HG03439 (cell line): ENCODE measurements around the gene RGS9BP.
"Not testable (repeated sequence)": the region's sequence is repeated elsewhere in the genome, so short reads cannot be mapped to it uniquely, and the experiment has no call there.

ENCODE experiments used
- ATAC-seq: cut with Tn5 transposase; IDR thresholded peaks from one replicate; pipeline ENCODE4 v1.9.1; 2021; ENCODE audit warnings: mild to moderate bottlenecking, moderate library complexity; ENCODE audit not compliant: unreplicated experiment

Gene RGS9BP

DNA sequence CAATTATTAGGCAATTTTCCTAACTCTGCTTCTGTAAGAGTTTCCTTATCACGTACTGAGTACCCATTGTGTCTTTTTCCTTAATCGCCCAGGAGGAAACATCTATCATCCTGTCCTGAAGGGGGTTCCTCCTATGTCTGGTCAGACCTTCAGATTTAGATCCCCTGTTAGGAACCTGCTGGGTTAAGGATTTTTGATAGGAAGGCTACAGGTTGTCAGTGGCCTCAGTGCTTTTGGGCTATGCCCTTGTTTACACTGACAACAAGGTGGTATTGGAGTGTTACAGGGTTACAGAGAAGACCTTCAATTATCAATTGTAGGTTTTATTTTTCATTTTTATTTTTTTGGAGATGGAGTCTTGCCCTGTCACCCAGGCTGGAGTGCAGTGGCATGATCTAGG lies 19.2 kb downstream of the RGS9BP start:
- not testable (repeated sequence) for ATAC-seq

DNA sequence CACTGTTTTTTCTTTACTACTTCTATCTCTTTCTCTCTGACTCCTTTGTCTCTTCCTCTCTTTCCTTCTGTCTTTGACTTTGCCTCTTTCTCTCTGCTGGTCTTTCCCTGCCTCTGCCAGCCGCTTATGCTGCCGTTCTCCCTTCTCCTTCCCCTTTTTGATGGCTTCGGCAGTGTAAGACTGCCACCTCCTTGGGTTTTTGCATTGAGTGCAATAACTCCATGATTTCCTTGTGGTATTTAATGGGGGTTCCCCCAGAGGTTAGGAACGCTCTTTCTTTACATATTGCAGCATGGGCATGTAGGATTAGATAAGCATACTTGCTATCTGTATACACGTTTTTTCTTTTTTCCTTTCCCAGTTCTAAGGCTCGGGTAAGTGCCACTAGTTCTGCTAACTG lies 19.9 kb downstream of the RGS9BP start:
- ATAC-seq: not testable (repeated sequence)

DNA sequence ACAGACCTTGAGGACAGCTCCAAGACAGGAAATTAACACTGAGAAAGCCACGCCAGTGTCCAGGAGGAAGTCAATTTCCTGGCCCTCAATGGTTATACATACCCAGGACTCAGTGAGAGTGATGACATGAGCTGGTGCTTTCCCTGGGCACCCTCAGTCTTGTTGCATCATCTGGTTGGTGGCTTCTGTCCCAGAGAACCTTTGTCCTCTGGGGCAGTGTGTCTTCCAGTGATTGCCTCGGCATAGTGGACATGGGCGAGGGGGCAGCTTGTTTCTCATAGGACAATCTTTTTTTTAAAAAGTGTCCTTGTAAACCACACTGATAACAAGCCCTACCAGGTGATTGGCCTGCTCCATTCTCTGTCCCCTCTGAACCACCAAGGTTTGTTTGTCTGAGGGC lies 21.1 kb downstream of the RGS9BP start:
- ATAC-seq: not testable (repeated sequence)

DNA sequence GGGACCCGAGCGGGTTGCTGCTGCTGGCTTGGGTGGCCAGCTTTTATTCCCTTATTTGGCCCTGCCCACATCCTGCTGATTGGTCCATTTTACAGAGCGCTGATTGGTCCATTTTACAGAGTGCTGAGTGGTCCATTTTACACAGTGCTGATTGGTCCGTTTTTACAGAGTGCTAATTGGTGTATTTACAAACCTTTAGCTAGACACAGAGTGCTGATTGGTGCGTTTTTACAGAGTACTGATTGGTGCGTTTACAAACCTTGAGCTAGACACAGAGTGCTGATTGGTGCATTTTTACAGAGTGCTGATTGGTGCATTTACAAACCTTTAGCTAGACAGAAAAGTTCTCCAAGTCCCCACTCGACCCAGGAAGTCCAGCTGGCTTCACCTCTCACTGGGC lies 24.5 kb downstream of the RGS9BP start:
- not testable (repeated sequence) for ATAC-seq

DNA sequence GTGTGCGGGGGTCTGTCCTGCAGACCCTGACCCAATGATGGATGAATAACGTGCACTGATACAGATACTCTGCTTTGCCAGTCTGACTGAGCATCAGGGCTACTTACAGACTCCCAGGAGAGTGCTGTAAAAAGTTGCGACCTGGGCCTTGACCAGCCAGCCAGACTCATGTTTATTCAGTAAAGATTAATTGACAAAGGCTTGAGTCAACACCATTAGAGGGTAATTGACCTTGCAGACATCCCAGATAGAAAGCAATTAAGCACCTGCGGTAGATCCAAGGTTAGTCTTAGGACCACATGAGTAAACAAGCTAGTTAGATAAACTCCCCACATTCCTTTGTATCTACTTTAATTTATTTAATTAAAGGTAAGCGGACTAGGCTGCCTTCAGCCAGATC lies 26.4 kb downstream of the RGS9BP start:
- ATAC-seq: no peak

DNA sequence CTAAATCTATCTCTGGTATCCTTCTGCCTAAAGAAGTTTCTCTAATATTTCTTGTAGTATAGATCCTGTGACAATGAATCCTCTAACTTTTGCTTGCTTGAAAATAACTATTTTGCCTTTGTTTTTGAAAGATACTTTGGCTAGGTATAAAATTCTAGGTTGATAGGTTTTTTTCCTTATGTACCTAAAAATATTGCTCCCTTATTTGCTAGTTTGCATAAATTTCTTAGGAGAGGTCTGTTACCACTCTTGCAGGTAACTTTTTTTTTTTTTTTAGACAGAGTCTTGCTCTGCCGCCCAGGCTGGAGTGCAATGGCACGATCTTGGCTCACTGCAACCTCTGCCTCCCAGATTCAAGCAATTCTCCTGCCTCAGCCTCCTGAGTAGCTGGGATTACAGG lies 28.4 kb downstream of the RGS9BP start:
- ATAC-seq: not testable (repeated sequence)

DNA sequence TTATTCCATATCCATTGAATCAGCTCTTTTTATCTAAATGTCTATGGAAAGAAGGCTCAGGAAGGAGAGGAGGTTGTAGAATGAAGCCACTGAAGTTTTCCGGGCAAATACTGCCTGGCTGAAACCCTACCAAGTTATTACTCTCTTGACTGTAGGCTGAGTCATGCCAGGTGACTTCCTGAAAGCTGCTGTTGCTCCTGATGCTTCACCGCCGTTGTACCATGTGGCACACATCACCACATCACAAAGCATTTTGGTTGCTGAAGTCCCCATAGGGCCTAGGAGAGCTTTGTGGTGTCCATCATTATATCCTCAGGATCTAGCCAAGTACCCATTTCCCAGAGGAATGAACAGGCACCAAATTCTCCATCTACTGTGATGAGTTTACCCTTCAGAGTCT lies 32.8 kb downstream of the RGS9BP start:
- no peak for ATAC-seq

DNA sequence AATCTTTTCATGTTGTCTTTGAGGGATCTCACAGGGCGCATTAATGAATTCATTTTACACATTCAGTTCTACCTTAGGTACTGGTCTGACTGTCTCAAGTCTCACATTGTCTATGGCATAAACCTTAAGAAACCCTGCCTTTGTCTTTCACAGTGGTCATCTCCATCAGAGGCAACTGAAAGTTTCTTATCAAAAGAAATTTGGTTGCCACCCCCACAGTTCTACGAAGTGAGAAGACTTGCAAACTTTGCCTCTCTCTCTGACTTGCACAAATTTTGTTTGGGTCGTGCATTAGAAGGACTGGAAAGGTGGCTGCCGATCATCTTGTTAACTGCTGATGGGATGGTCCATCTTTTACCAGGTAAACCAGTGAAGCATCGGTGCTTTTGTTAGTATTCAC lies 33.4 kb downstream of the RGS9BP start:
- ATAC-seq: no peak

DNA sequence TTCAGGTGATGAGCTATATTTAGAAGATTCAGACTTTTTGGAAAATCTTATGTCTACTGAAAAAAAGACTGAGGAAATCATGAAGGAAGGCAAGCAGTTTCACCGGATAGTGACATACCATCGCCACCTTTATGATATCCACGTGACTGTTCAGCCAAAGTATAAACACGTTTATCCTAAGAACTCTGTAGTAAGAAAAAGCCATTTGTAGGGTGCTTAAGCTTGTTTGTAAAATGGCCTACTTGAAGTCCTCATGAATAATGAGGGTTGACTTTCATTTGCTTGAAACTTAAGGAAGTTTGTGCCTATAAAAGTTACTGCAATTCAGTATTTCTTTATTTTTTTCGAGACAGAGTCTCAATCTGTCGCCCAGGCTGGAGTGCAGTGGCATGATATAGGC lies 36.1 kb downstream of the RGS9BP start:
- ATAC-seq: no peak

DNA sequence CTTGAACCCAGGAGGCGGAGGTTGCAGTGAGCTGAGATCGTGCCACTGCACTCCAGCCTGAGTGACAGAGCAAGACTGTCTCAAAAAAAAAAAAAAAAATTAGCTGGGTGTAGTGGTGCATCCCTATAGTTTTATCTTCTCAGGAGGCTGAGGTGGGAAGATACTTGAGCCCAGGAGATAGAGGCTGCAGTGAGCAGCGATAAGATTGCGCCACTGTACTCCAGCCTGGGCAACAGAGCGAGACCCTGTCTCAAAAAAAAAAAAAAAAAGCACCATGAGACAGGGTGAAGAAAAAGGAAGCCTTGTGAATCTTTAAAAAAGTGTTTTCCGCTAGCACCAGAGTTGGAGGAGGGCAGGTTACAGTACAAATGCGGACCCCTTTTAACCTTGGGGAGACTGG lies 40.6 kb downstream of the RGS9BP start:
- not testable (repeated sequence) for ATAC-seq

DNA sequence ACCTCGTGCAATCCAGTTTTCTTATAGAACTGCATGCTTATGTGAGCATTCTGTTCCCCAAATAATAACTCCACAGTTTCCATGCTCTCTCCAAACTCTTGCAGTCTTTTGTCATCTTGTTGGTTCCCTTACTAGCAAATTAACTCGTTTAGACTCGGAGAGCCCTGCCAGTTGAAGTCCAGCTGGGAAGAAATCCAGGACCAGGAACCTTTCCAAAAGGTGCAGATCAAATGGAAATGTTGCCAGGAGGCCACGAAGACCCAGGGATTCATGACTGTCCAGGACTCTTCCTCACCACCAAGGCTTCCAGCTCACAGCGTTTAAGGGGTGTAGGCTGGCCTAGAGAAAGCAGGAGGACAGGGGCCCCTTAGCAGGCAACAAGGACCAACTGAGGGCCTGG lies 41.8 kb downstream of the RGS9BP start:
- ATAC-seq: no peak

DNA sequence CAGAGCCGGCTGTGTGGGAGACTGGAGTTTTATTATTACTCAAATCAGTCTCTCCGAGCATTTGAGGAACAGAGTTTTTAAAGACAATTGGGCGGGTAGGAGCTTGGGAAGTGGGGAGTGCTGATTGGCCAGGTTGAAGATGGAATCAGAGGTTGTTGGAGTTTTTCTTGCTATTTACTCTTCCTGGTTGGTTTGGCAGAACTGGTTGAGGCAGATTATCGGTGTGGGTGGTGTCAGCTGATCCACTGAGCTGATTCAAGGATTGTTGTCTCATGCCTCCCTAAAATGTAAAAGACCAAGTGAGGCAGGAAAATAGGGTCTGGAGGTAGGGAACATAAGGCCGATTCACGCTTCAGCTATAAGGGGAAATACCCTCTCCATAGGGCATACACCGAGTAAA lies 42.6 kb downstream of the RGS9BP start:
- ATAC-seq: no peak

DNA sequence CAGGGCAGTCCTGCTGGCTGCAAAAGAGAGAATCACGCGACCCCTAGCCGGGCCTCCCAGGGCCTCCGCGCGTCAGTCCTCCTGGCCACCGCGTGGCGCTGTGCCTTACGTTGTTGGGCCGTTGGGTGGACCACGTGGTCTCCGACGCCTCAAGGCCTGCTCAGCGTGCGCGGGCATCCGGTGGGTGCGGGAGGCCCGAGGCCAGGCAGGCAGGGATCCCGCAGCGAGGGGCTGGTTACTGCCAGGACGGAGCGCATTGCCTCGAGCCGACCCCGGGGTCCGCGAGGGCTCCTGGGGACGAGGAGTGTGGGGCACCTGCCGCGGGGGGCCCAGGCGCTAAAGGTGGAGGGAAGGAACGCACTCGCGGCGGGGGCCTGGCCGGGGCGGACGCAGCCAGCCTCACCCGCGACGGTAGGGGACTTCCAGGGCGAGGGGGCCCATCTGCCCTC lies 44.0 kb downstream of the RGS9BP start, which contains the start of gene TDRD12:
Gene TDRD12 (plus strand): TSS at position 157 of the 449 bp plus-strand sequence. CDS start 306 bp downstream, outside the sequence.
- ATAC-seq: no peak

DNA sequence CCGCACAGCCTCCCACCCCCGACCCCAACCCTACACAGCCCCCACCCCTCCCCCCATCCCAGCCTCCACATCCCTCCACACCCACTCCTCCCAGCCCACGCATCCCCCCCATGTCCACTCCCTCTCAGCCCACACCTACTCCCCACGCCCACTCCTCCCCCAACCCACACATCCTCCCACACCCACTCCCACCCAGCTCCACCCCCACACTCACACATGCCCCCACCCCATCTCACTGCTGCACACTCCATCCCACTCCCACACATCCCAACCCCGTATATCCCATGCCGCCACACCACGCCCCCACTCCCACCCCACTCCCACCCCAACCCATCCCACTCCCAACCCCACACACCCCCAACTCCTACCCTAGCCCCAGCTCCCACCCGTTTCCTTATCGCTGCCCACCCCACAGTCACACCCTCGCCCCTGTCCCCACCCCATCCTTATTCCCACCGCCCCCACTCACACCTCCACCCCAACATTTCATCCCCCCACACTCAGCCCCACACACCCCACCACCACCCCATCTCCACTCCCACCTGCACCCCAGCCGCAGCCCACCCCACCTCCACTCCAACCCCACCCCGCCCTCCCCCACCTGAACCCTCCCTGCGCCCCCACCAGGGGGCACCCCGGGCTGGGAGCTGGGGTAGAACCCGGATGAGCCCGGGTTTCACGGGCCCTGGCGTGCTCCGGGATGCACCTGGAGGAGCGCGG lies 44.7 kb downstream of the RGS9BP start:
- no peak for ATAC-seq

DNA sequence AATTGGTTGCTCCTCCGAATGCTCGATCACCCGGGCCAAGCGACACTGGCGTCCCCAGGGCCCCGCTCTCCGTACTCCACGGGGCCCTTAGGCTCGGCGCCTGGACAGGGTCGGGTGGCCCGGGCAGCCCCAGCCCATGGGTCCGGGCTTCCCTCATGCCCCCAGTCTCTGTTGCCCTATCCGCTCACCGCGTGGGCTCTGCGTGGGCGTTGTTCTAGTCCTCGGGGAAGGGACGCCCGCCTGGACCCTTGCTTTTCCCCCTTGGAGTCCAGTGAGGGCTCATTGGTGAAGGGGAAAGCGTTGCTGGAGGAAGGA lies 45.2 kb downstream of the RGS9BP start:
- ATAC-seq: no peak
